Erythroblast (primary cell): ENCODE results near the gene STX8.

Source experiments
- GATA1 ChIP-seq: IDR thresholded peaks from 2 replicates; pipeline ENCODE4 v1.6.1; 2011; ENCODE audit warnings: low read depth, mild to moderate bottlenecking, control low read depth, low read length, moderate library complexity
- POLR2A ChIP-seq: IDR thresholded peaks from 2 replicates; pipeline ENCODE4 v1.6.1; 2011; ENCODE audit warnings: mild to moderate bottlenecking, low read length

GRCh38 chr17:9238340-9239245 lies 337.0 kb downstream of the STX8 start:
- TF ChIP-seq POLR2A (no peak), GATA1 (no peak)
